Kidney (tissue), 14 donors: Measurements from ENCODE around the gene LOX. TPM values are rescaled to one million over a fixed set of nuclear protein-coding genes. Genes with fewer than 3 reads are reported as not detected.

Experiments used
- DNase-seq, 5 donors: peaks; one replicate each; pipeline ENCODE4 v3.0.0-alpha.2; 2013 to 2020
- FAIRE-seq: peaks from 2 replicates; lab custom pipeline; 2012; peaks lifted over from hg19 to GRCh38; lab: Jason Lieb, UNC
- H3K27ac ChIP-seq, 2 donors: one replicate each; pipeline ENCODE4 v1.7.0; 2013; ENCODE audit warnings: low read depth in 2 of 2, low read length in 2 of 2, inconsistent platforms in 1 of 2
- H3K27me3 ChIP-seq: one replicate; pipeline ENCODE4 v1.7.1; 2013; ENCODE audit warnings: low read length, inconsistent platforms; ENCODE audit not compliant: control insufficient read depth, insufficient read depth
- H3K36me3 ChIP-seq, 3 donors: one replicate each; pipeline versions ENCODE4 v1.7.0 to v1.7.1; 2013; ENCODE audit warnings: low read length in 3 of 3, control low read depth in 1 of 3, inconsistent platforms in 1 of 3; ENCODE audit not compliant: insufficient read depth in 3 of 3, control insufficient read depth in 2 of 3
- H3K4me1 ChIP-seq, 3 donors: one replicate each; pipeline versions ENCODE4 v1.7.0 to v1.7.1; 2013; ENCODE audit warnings: low read length in 3 of 3, inconsistent platforms in 1 of 3, low read depth in 1 of 3; ENCODE audit not compliant: control insufficient read depth in 2 of 3, insufficient read depth in 2 of 3
- H3K4me3 ChIP-seq, 3 donors: one replicate each; pipeline versions ENCODE4 v1.7.0 to v1.8.1; 2013; ENCODE audit warnings: low read length in 3 of 3, control low read depth in 1 of 3, inconsistent platforms in 1 of 3
- H3K9ac ChIP-seq, 3 donors: one replicate each; pipeline versions ENCODE4 v1.7.0 to v1.7.1; 2013; ENCODE audit warnings: low read length in 3 of 3, control low read depth in 1 of 3, inconsistent platforms in 1 of 3
- H3K9me3 ChIP-seq, 3 donors: one replicate each; pipeline versions ENCODE4 v1.7.0 to v1.7.1; 2013; ENCODE audit warnings: low read length in 3 of 3, control low read depth in 1 of 3, inconsistent platforms in 1 of 3; ENCODE audit not compliant: control insufficient read depth in 2 of 3, insufficient read depth in 1 of 3
- intact Hi-C: fragments of 100-400 bp; cut with DNase I; formaldehyde crosslinking; loops from one replicate; pipeline ENCODE4 v1.11.1; 2022
- polyA plus RNA-seq: library from polyadenylated mRNA; stranded (reverse); fragments of 350-450 nt; fragmentation: Illumina TruSeq; extraction: RNeasy Lipid Tissue Mini Kit (QIAGEN cat#74804); gene quantifications from one replicate; pipeline ENCODE4 v1.2.3, GENCODE V29; 2014; ENCODE audit warnings: low read depth, low replicate concordance; ENCODE audit not compliant: insufficient read depth
- total RNA-seq: library from RNA; stranded (reverse); fragmentation: NEBNext Ultra II Directional; extraction: Animal tissue kit (Norgen Biotek cat#: 25700); gene quantifications from one replicate; pipeline ENCODE4 v1.2.1, GENCODE V29; 2021
- TF ChIP-seq, protein P1 (sequence below): IDR thresholded peaks from 3 replicates; pipeline ENCODE4 v1.5.1; 2012; ENCODE audit warnings: mild to moderate bottlenecking, moderate library complexity, borderline replicate concordance; ENCODE audit not compliant: insufficient read depth; ENCODE audit errors: extremely low read depth
- donor health status: control.
- donor health status: control.
- donor health status: control.
- donor health status: control.
- donor health status: control.
- donor health status: DM: yes; HTN: yes; CAD: no.
- donor health status: Normal renal cell carcinoma (clear cell type).

LOX gene
- total and polyA plus RNA-seq, 2 donors from 2014 or later: 3.4 to 9.2 TPM

DNA sequence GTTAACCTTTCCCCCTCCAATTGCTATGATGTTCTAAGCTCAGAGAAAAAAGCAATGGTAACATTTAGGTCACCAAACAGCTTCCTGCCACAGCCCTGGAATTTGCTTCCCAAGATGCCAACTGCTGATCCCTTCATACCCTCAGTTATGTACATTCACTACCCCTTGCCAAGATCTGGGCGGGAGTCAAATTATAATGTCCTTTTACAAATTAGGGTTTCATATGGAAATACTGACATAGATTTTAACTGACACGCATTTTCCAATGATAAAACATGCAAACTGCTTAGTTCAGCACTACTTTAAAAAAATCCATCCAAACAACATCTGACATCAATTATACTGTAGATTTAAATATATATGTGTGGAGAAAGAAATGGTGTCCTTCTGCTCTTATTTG, 5.0 kb downstream of the LOX start:
- H3K9ac ChIP-seq: no peak overlapping the region
- intact Hi-C loops: loop anchor here (10.0 kb wide), 1 partner anchor 108 kb away; the partner anchor contains the start of gene SRFBP1
- peaks cover 0 to 2% (median 0%) of the 10 kb centered on the region in 3 donors for H3K36me3 ChIP-seq
- DNase-seq: no peak
- TF ChIP-seq, protein P1, sequence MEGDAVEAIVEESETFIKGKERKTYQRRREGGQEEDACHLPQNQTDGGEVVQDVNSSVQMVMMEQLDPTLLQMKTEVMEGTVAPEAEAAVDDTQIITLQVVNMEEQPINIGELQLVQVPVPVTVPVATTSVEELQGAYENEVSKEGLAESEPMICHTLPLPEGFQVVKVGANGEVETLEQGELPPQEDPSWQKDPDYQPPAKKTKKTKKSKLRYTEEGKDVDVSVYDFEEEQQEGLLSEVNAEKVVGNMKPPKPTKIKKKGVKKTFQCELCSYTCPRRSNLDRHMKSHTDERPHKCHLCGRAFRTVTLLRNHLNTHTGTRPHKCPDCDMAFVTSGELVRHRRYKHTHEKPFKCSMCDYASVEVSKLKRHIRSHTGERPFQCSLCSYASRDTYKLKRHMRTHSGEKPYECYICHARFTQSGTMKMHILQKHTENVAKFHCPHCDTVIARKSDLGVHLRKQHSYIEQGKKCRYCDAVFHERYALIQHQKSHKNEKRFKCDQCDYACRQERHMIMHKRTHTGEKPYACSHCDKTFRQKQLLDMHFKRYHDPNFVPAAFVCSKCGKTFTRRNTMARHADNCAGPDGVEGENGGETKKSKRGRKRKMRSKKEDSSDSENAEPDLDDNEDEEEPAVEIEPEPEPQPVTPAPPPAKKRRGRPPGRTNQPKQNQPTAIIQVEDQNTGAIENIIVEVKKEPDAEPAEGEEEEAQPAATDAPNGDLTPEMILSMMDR: no peak
- no peak for FAIRE-seq
- no peaks in the 10 kb centered on the region for H3K27me3 ChIP-seq
- H3K9me3 ChIP-seq: no peaks in the 10 kb centered on the region
- peaks cover 0 to 7% (median 0%) of the 10 kb centered on the region in 3 donors for H3K4me1 ChIP-seq
- H3K4me3 ChIP-seq: no peak overlapping the region
- H3K27ac ChIP-seq: no peak overlapping the region

DNA sequence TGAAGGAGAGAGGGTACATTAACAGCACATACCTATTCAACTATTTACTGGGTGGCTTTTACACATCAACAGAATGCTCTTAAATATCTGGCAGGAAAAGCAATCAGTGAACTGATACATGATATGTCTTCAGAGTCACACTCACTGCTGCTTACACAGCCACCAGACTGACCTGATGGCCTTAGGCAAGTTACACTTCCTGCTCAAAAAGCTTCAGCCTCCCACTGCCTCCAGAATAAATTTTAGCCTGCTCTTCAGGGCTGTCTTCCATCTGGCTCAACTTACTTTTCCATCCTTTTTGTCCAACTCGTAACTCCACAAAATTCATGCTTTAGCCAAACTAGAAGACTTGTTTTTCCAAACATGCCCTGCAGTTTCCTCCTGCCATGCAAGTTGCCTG, 10.7 kb downstream of the LOX start:
- H3K36me3 ChIP-seq: no peaks in the 10 kb centered on the region
- no peak overlapping the region for H3K4me3 ChIP-seq
- no peak overlapping the region for H3K27ac ChIP-seq
- no peaks in the 10 kb centered on the region for H3K27me3 ChIP-seq
- no peaks in the 10 kb centered on the region for H3K4me1 ChIP-seq
- no peaks in the 10 kb centered on the region for H3K9me3 ChIP-seq
- DNase-seq (peak in 3 of 5 donors; percentile 62 to 84 (median 70)), FAIRE-seq (no peak)
- TF ChIP-seq, protein P1: no peak
- no peak overlapping the region for H3K9ac ChIP-seq
- intact Hi-C loops: no loop called here

DNA sequence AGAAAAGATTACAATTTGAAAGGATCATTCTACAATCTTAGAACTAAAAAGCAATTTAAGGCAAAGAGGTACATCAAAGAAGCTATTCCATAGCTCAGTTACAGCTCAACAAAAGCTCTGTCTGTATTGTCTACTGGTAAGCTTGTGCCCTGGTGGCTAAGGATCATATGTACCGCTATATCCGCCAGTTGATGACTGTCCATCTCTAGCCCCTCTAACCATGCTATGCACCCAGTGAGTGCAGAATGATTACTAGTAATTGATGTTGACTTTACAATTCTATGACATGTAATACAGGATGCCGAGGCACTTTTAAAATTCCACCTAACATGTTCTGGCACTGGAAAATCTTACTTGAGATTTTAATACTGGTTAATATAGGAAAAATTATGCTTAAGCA, 13.1 kb downstream of the LOX start:
- Histone ChIP-seq H3K9me3 (no peaks in the 10 kb centered on the region), H3K9ac (no peak overlapping the region), H3K4me3 (no peak overlapping the region), H3K4me1 (no peaks in the 10 kb centered on the region), H3K27ac (no peak overlapping the region), H3K27me3 (no peaks in the 10 kb centered on the region), H3K36me3 (no peaks in the 10 kb centered on the region)
- TF ChIP-seq, protein P1: no peak
- DNase-seq: no peak
- intact Hi-C loops: no loop called here
- no peak for FAIRE-seq

DNA sequence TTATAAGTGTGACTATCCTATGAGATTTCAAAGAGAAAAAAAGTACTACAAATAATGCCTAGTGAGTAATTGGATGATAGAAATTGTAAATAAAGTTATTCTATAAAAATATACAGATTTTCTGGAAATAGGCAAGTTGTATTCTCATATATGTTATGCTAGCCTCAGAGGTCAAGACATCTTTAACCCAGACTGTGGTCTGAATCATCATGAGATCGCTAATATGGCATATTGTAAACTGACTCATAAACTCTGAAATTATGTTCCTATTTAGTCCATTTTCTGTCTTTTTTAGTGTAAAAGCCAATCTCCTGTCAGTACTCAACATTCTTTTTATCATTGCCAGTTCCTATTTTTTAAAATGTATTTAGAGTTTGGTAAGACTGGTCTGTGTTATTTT, 14.2 kb downstream of the LOX start:
- FAIRE-seq (no peak), DNase-seq (no peak)
- Histone ChIP-seq H3K9me3 (no peaks in the 10 kb centered on the region), H3K9ac (no peak overlapping the region), H3K27ac (no peak overlapping the region), H3K4me3 (no peak overlapping the region), H3K4me1 (no peaks in the 10 kb centered on the region), H3K36me3 (no peaks in the 10 kb centered on the region), H3K27me3 (no peaks in the 10 kb centered on the region)
- TF ChIP-seq, protein P1: no peak
- intact Hi-C loops: no loop called here
